KOPT-K1 (cell line): ENCODE results near the gene ATP9A.
"Not testable (repeated sequence)": the region's sequence is repeated elsewhere in the genome, so short reads cannot be mapped to it uniquely, and the experiment has no call there.

Source experiments
- H3K27ac ChIP-seq: fragments of 200-600 bp; sonication (generic); 2 replicates; pipeline ENCODE4 v1.5.1; 2016; ENCODE audit warnings: antibody characterized with exemption, mild to moderate bottlenecking, low read depth, low read length; ENCODE audit not compliant: poor library complexity, severe bottlenecking
- H3K36me3 ChIP-seq: fragments of 200-600 bp; sonication (generic); 2 replicates; pipeline ENCODE4 v1.5.1; 2017; ENCODE audit warnings: antibody characterized with exemption, mild to moderate bottlenecking, low read length, moderate library complexity; ENCODE audit not compliant: insufficient read depth
- H3K9me3 ChIP-seq: fragments of 200-600 bp; sonication (generic); 2 replicates; pipeline ENCODE4 v1.5.1; 2017; ENCODE audit warnings: antibody characterized with exemption, low read length, mild to moderate bottlenecking; ENCODE audit not compliant: insufficient read depth, poor library complexity, severe bottlenecking

ATP9A gene

GRCh38 chr20:51767867-51768758 lies at the start of gene ATP9A:
TSS of gene ATP9A (minus strand) at chr20:51768390. CDS start at chr20:51768369, 21 bp downstream.
- Histone ChIP-seq H3K36me3 (no peaks in the 10 kb centered on the region), H3K9me3 (no peaks in the 10 kb centered on the region), H3K27ac (no peak within 1 kb of the TSS)

DNA sequence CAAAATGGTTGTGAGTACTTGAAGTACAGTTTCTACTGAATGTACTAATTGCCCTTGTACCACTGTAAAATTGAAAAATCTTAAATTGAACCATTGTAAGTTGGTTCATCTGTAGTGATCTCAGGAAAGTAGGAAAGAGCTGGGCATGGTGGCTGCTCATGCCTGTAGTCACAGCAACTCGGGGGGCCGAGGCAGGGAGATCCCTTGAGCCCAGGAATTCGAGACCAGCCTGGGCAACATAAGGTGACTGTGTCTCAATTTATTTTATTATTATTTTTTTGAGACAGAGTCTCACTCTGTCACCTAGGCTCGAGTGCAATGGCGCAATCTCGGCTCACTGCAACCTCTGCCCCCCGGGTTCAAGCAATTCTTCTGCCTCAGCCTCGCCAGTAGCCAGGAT lies 48.7 kb upstream of the ATP9A start:
- not testable (repeated sequence) for H3K27ac ChIP-seq, H3K36me3 ChIP-seq, H3K9me3 ChIP-seq

DNA sequence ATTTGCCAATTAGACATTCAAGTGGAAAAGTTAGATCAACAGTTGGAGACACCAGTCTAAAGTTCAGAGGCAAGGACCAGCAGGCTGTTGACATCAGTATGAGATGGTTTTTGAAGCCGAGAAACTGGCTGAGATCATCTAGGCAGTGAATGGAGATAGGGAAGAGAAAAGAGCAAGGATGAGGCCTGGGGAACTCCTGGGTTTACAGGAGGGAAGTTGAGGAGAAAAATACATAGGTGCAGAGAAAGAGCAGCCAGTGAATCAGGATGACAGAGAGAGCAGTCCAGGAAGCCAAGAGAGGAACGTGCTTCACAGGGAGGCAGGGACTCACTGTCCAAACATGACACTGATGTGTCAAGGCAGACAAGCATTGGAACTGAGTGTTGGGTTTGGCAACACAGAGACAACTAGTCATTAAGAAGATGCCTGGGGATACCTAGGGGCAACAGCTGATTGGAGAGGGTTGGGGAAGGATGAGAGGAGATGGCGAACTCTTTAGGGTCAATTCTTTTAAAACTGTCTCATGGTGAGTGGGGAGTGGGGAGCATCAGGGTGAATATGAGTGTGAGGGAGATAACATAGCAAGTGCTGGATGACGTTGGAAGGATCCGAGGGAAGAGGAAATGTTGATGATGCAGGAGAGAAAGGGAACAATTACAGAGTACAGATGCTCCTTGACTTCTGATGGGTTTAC lies 47.3 kb upstream of the ATP9A start:
- Histone ChIP-seq H3K27ac (no peak overlapping the region), H3K9me3 (no peaks in the 10 kb centered on the region), H3K36me3 (no peaks in the 10 kb centered on the region)

DNA sequence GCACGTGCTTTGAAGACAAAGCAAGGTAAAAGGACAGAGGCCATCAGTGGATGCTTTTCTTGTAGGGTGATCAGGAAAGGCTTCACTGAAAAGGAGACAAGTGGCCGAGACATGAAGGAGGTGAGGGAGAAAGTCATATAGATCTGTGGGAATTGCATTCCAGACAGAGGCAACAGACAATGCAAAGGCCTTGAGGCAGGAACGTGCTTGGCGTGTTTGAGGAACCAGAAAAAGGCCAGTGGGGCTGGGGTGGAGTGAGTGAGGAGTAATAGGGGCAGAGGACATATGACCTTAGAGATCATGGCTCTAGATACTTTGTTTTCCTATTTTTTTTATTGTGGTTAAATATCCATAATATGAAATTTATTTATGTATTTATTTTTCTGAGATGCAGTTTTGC lies 44.7 kb upstream of the ATP9A start:
- Histone ChIP-seq H3K27ac (no peak overlapping the region), H3K9me3 (no peaks in the 10 kb centered on the region), H3K36me3 (no peaks in the 10 kb centered on the region)

DNA sequence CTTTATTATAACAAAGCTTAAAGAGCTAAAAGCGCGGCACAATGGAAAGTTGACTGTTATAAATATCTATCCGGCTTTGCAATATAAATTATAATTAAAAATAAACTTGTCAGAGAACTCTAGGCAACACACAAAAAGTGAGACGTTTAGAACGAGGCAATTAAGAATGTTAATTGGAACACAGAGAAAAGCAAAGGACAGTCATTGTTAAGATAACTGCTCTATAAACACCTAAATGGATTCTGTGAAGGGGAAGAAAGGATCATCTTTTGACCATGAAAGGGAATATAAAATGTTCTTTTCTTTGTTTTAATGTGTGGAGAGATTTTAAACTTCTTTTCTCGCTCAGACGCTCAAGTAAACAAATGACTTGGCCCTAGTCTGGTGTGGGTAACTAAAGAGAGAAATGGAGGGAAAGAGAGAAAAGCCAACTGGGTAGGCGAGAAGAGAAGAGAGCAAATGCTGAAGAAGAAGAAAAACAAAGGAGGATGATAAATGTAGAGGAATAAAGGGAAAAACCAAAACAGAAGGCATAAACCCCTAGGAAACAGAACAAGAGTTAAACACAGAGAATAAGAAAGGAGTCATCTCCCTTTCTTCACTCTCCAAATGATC lies 43.4 kb upstream of the ATP9A start:
- Histone ChIP-seq H3K36me3 (no peaks in the 10 kb centered on the region), H3K27ac (no peak overlapping the region), H3K9me3 (no peaks in the 10 kb centered on the region)

- Histone ChIP-seq H3K27ac (no peak overlapping the region), H3K36me3 (no peaks in the 10 kb centered on the region), H3K9me3 (no peaks in the 10 kb centered on the region)
Observed at GRCh38 chr20:51811042-51811355, 42.8 kb upstream of the ATP9A start.

DNA sequence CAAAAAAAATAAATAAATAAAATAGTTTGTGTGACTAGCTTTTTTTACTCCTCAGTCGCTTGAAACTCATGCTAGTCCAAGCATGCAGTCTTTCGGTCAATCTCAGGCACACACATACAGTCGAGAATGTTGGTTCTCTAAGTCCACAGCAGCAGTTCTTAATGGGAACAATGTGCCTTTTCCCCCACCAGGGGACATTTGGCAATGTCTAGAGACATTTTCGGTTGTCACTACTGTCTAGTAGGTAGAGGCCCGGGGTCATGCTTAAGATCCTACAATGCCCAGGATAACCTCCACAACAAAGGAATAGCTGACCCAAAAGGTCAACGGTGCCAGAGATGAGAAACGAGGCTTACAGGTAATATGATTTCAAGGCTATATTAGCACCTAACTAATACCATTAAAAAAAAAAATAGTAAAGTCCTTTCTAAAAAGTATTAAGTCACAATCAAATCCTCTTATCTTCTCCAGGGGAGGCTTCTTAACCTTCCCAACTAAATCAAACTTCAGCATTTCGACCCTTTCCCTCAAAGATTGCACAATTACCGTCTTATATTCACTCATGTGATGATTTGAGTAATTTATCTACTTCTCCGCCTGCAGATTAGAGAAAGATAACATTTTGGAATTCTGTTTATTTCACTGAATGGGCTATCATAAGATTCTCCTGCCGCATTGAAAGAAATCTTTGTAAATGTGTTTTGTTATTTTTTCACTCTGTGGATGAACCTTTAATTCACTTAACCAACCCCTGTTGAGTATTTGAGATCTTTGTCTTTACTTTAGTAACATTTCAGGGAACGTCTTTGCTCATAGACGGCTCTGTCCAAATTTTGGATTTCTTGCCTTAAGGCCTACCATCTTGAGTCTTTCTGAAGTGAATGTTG lies 42.2 kb upstream of the ATP9A start:
- Histone ChIP-seq H3K27ac (no peak overlapping the region), H3K36me3 (no peaks in the 10 kb centered on the region), H3K9me3 (no peaks in the 10 kb centered on the region)

DNA sequence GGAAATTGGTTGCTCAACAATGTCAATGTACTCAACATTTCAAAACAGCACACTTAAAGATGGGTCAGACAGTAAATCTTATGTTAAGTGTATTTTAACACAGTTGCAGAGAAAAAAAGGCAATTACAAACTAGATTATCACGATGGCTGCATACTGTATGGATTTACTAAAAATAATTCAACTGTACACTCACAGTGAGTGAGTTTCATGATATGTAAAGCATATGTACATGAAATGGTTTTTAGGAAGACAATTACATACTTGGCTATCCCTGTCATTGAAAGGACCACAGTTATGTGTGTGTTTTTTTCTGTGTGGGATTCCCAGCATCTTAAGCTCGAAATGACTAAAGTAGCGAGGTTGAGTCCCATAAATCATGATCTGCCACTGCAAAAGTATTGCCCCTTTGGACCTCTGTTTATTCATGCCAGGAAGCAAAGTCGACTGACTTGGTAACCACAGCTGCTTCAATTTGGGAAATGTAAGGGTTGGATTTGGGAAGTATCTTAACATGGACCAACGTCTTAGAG lies 39.6 kb upstream of the ATP9A start:
- no peaks in the 10 kb centered on the region for H3K9me3 ChIP-seq
- no peak overlapping the region for H3K27ac ChIP-seq
- no peaks in the 10 kb centered on the region for H3K36me3 ChIP-seq

GRCh38 chr20:51804754-51805153 lies 36.6 kb upstream of the ATP9A start:
- Histone ChIP-seq H3K36me3 (no peaks in the 10 kb centered on the region), H3K27ac (no peak overlapping the region), H3K9me3 (no peaks in the 10 kb centered on the region)

DNA sequence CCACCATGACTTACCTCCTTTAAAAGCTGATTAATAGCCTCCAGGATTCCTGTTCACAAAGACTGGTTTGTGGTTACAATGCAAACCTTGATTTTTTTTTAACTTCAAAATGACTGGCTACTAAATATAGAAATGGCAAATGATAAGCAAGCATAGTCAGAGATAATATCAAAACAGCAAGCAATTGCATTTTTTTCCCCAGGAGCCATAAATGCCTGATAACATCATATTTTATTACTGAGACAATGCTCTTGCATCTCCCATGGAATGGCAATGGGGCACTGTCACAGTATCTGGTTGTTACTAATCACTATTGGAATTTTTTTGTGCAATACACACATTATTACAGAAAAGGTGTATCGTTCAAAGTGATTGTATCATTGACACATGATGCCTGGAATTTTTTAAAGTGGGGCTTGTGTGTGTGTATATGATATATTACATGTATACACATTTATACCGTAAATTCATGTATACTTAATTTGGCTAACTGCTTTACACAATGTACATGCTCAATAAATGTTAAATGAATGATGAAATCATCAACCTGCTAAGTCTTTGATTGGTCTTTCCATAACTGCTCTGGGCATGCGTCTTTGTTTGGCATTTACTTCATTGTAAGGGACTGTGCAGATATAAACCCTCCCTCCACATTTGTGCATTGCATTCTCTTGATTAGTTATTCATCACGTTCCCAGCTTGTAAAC lies 35.1 kb upstream of the ATP9A start:
- H3K36me3 ChIP-seq, result no peaks in the 10 kb centered on the region

GRCh38 chr20:51802170-51802751 lies 34.1 kb upstream of the ATP9A start, which contains the start of gene SALL4:
TSS of gene SALL4 (minus strand) at chr20:51802521. CDS start at chr20:51802408, 113 bp downstream.
- Histone ChIP-seq H3K27ac (no peak within 1 kb of the TSS), H3K36me3 (no peaks in the 10 kb centered on the region), H3K9me3 (no peaks in the 10 kb centered on the region)

More for the DNA sequence above, 35.1 kb upstream of the ATP9A start:
- Histone ChIP-seq H3K27ac (no peak overlapping the region), H3K9me3 (no peaks in the 10 kb centered on the region)

DNA sequence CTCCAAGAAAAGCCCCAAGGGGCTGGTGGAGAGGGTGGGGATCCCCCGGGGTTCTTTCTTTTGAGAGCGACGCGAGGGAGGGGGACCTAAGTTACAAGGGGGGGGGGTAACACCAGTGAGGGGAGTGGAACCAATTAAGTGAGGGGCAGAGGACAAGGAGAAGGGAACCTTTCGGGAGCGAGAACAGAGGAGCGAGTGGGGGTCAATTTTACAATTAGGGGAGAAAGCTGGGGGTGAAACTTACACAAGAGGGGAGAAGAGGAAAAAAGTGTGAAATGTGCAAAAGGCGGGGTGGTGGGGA lies 33.6 kb upstream of the ATP9A start:
- H3K9me3 ChIP-seq, result no peaks in the 10 kb centered on the region
- no peak overlapping the region for H3K27ac ChIP-seq
- H3K36me3 ChIP-seq, result no peaks in the 10 kb centered on the region

- Histone ChIP-seq H3K36me3 (no peaks in the 10 kb centered on the region), H3K9me3 (no peaks in the 10 kb centered on the region), H3K27ac (no peak overlapping the region)
Observed at GRCh38 chr20:51801122-51801822, 33.1 kb upstream of the ATP9A start.

DNA sequence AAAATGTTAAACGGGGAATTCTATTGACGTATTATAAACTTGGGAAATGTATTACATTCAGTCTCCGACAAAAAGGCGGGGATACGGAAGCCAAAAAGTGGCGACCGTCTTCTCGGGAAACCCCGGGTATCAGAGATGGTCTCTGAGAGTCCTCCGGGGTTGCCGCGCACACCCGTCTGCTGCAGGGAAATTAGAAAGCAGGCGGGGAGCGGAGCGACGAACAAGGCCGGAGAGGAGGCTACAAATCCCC lies 32.6 kb upstream of the ATP9A start:
- Histone ChIP-seq H3K9me3 (no peaks in the 10 kb centered on the region), H3K27ac (no peak overlapping the region), H3K36me3 (no peaks in the 10 kb centered on the region)
